ENCODE results near the gene CRYBB3.

DNA sequence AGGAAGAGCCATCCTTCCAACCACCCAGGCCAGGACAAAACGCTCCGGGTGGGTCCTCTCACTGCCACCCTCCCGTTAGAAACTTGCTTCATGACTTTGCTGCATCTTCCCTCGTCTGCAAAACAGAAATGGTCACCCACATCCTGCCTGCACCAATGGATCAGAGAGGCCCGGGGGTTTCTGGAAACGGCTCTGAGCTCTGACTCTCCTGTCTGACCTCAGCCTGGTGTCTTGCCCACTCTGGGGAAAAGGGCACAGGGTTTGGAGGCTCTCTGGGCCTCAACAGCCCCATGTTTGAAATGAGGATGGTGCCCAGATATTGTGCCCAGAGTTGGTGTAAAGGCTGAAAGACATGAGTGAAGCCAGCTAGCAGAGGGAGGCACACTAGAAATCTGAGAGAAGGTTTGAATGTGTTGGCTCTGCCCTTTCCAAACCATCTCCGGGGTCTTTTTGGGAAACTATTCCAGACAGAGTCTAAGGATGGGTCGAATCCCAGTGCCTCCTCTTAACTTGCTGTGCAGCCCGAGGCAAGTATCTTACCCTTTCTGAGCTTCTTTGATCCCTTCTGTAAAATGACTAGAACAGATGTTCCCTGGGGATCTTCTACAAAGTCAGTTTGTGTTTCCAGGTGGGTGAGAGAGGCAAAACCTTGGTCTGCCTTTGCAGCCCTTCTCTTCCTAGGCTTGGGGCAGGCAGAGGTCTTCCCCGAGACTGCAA is 2.1 kb downstream of the CRYBB3 start:
- no peak for TF ChIP-seq TCF12 (IDR thresholded peaks at IDR 0.05; ENCODE audit: low read depth)
- TF ChIP-seq EP300 (IDR thresholded peaks at IDR 0.05; ENCODE audit: borderline replicate concordance): no peak
- TF ChIP-seq RAD21 (IDR thresholded peaks at IDR 0.05; ENCODE audit: low read depth): no peak
- no peak for TF ChIP-seq ZBTB7A (IDR thresholded peaks at IDR 0.05; ENCODE audit: low read depth)
- TF ChIP-seq NFIC (IDR thresholded peaks at IDR 0.05): no peak
- TF ChIP-seq, protein P1, sequence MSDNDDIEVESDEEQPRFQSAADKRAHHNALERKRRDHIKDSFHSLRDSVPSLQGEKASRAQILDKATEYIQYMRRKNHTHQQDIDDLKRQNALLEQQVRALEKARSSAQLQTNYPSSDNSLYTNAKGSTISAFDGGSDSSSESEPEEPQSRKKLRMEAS (IDR thresholded peaks at IDR 0.05): no peak
- TF ChIP-seq, protein P2, sequence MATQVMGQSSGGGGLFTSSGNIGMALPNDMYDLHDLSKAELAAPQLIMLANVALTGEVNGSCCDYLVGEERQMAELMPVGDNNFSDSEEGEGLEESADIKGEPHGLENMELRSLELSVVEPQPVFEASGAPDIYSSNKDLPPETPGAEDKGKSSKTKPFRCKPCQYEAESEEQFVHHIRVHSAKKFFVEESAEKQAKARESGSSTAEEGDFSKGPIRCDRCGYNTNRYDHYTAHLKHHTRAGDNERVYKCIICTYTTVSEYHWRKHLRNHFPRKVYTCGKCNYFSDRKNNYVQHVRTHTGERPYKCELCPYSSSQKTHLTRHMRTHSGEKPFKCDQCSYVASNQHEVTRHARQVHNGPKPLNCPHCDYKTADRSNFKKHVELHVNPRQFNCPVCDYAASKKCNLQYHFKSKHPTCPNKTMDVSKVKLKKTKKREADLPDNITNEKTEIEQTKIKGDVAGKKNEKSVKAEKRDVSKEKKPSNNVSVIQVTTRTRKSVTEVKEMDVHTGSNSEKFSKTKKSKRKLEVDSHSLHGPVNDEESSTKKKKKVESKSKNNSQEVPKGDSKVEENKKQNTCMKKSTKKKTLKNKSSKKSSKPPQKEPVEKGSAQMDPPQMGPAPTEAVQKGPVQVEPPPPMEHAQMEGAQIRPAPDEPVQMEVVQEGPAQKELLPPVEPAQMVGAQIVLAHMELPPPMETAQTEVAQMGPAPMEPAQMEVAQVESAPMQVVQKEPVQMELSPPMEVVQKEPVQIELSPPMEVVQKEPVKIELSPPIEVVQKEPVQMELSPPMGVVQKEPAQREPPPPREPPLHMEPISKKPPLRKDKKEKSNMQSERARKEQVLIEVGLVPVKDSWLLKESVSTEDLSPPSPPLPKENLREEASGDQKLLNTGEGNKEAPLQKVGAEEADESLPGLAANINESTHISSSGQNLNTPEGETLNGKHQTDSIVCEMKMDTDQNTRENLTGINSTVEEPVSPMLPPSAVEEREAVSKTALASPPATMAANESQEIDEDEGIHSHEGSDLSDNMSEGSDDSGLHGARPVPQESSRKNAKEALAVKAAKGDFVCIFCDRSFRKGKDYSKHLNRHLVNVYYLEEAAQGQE (IDR thresholded peaks at IDR 0.05; ENCODE audit: low read depth): no peak
- no peak for TF ChIP-seq CREB1 (IDR thresholded peaks at IDR 0.05; ENCODE audit: low read depth)
- TF ChIP-seq EGR1 (IDR thresholded peaks at IDR 0.05): no peak
- TF ChIP-seq TAF1 (IDR thresholded peaks at IDR 0.05; ENCODE audit: low read depth): no peak
- no peak for TF ChIP-seq USF1 (IDR thresholded peaks at IDR 0.05)
- TF ChIP-seq CEBPB (IDR thresholded peaks at IDR 0.05): no peak

Data from Ishikawa (cell line).